Right lobe of liver (tissue), 6 donors: ENCODE measurements around the gene ANTXRL. TPM values are rescaled to one million over a fixed set of nuclear protein-coding genes. Genes with fewer than 3 reads are reported as not detected.
A peak's percentile ranks its signal among the peaks of the same experiment; 100 is the strongest.
"Not testable (repeated sequence)": the region's sequence is repeated elsewhere in the genome, so short reads cannot be mapped to it uniquely, and the experiment has no call there.

Experiments
- ATAC-seq, 4 donors: fragments of 200-7000 bp; cut with Tn5 transposase; one replicate each; pipeline ENCODE4 v1.9.1; 2020; ENCODE audit warnings: mild to moderate bottlenecking in 4 of 4, moderate library complexity in 4 of 4
- DNase-seq, 3 donors: peaks; one replicate each; pipeline ENCODE4 v3.0.0-alpha.2; 2020
- H3K27ac ChIP-seq, 3 donors: fragments of 200-600 bp; one replicate each; pipeline ENCODE4 v1.8.0; 2022
- H3K27me3 ChIP-seq, 2 donors: fragments of 200-600 bp; one replicate each; pipeline ENCODE4 v1.8.0; 2022
- H3K36me3 ChIP-seq, 4 donors: fragments of 200-600 bp; sonication (generic) in 1 of 4; one replicate each; pipeline versions ENCODE4 v1.5.1 to v1.8.0; 2017 to 2022; ENCODE audit warnings: control low read depth in 1 of 4
- H3K4me1 ChIP-seq, 4 donors: fragments of 200-600 bp; sonication (generic) in 1 of 4; one replicate each; pipeline versions ENCODE4 v1.5.1 to v1.8.0; 2017 to 2022; ENCODE audit warnings: control low read depth in 1 of 4
- H3K4me3 ChIP-seq, 3 donors: fragments of 200-600 bp; one replicate each; pipeline ENCODE4 v1.8.0; 2022
- H3K9me3 ChIP-seq, 4 donors: fragments of 200-600 bp; sonication (generic) in 1 of 4; one replicate each; pipeline versions ENCODE4 v1.5.1 to v1.8.0; 2017 to 2022; ENCODE audit warnings: control low read depth in 1 of 4
- POLR2A ChIP-seq: fragments of 450-650 bp; IDR thresholded peaks from one replicate; pipeline ENCODE4 v1.6.1; 2017; ENCODE audit warnings: antibody characterized with exemption, mild to moderate bottlenecking
- WGBS: methylation state at CpG from one replicate; pipeline ENCODE4 v1.1.6; 2018; ENCODE audit warnings: low coverage, low lambda C conversion rate; ENCODE audit not compliant: insufficient coverage; ENCODE audit errors: missing lambda C conversion rate; 5-methylcytosine and 5-hydroxymethylcytosine counted together
- intact Hi-C, 2 donors: fragments of 100-400 bp; cut with DNase I; formaldehyde crosslinking; loops; one replicate each; pipeline versions ENCODE4 v1.11.2 to v1.14.1; 2022
- total RNA-seq, 6 experiments: library from RNA; depleted of rRNA in 2 of 6; stranded (reverse); fragments of >200 nt in 2 of 6; fragmentation: NEBNext Ultra II Directional in 3 of 6; extraction: Animal tissue kit (Norgen Biotek cat#: 25700) in 3 of 6; gene quantifications; one replicate each; pipeline versions ENCODE4 v1.1.0 to v1.2.4, GENCODE V29; 2016 to 2023
- TF ChIP-seq, protein P1 (sequence below), 4 donors: fragments of 200-600 bp in 3 of 4; fragments of 450-650 bp in 1 of 4; IDR thresholded peaks; one replicate each; pipeline versions ENCODE4 v1.5.1 to v1.8.0; 2016 to 2022; ENCODE audit warnings: antibody characterized with exemption in 4 of 4, mild to moderate bottlenecking in 2 of 4
- donor health status: DM: no; HTN: yes; CAD: no.
- donor health status: DM: no; HTN: no; CAD: no.
- donor health status: DM: no; HTN: no; CAD: no.
- donor health status: DM: no; HTN: yes; CAD: no.
- donor health status: DM: no; HTN: yes; CAD: no.

ANTXRL gene
- total RNA-seq, 6 experiments from 2014 or later, result not detected

GRCh38 chr10:46247808-46248569 is 38.8 kb upstream of the ANTXRL start:
- no peak overlapping the region for H3K4me3 ChIP-seq

DNA sequence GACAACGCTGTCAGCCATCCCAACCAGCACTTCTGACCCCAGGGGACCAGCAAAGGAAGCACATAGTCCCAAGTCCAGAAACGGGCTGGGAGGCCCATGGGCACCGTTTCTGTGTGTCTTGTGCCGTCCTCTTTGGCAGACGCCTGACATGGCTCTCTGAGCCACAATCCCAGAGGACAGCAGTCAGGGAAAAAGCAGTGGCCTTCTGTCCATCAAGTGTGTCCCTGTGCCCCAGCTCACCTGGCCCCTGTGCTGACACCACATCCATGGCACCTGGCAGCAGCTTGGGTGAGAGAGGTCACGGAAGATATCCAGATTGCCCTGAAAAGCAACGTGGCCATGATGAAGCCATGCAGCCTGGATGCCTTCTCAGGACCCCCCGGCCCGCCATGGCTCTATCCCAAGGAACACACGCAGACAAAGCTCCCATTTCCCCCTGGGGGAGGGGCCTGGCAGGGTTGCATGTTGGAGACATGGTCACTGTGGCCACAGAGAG is 38.1 kb upstream of the ANTXRL start:
- Histone ChIP-seq H3K27ac (no peak overlapping the region), H3K27me3 (no peaks in the 10 kb centered on the region), H3K36me3 (no peaks in the 10 kb centered on the region), H3K4me3 (no peak overlapping the region), H3K4me1 (peaks cover 0 to 3% (median 0%) of the 10 kb centered on the region in 4 donors), H3K9me3 (no peaks in the 10 kb centered on the region)
- peak in 1 of 3 donors; percentile 42 for DNase-seq
- no peak for ATAC-seq
- intact Hi-C loops, result no loop called here
- 41% methylated on average over 3 of the region's 10 CpGs for WGBS
- no peak for TF ChIP-seq POLR2A
- TF ChIP-seq, protein P1, sequence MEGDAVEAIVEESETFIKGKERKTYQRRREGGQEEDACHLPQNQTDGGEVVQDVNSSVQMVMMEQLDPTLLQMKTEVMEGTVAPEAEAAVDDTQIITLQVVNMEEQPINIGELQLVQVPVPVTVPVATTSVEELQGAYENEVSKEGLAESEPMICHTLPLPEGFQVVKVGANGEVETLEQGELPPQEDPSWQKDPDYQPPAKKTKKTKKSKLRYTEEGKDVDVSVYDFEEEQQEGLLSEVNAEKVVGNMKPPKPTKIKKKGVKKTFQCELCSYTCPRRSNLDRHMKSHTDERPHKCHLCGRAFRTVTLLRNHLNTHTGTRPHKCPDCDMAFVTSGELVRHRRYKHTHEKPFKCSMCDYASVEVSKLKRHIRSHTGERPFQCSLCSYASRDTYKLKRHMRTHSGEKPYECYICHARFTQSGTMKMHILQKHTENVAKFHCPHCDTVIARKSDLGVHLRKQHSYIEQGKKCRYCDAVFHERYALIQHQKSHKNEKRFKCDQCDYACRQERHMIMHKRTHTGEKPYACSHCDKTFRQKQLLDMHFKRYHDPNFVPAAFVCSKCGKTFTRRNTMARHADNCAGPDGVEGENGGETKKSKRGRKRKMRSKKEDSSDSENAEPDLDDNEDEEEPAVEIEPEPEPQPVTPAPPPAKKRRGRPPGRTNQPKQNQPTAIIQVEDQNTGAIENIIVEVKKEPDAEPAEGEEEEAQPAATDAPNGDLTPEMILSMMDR (IDR thresholded peaks at IDR 0.05), result no peak

More at GRCh38 chr10:46247808-46248569, 38.8 kb upstream of the ANTXRL start:
- no peak for TF ChIP-seq POLR2A
- TF ChIP-seq, protein P1 (IDR thresholded peaks at IDR 0.05), result no peak
- ATAC-seq, result no peak
- Histone ChIP-seq H3K27ac (no peak overlapping the region), H3K9me3 (no peaks in the 10 kb centered on the region), H3K27me3 (no peaks in the 10 kb centered on the region), H3K4me1 (no peaks in the 10 kb centered on the region), H3K36me3 (no peaks in the 10 kb centered on the region)
- WGBS, result 60% methylated on average over 2 of the region's 14 CpGs
- intact Hi-C loops, result no loop called here
- peak in 1 of 3 donors; percentile 39 for DNase-seq

DNA sequence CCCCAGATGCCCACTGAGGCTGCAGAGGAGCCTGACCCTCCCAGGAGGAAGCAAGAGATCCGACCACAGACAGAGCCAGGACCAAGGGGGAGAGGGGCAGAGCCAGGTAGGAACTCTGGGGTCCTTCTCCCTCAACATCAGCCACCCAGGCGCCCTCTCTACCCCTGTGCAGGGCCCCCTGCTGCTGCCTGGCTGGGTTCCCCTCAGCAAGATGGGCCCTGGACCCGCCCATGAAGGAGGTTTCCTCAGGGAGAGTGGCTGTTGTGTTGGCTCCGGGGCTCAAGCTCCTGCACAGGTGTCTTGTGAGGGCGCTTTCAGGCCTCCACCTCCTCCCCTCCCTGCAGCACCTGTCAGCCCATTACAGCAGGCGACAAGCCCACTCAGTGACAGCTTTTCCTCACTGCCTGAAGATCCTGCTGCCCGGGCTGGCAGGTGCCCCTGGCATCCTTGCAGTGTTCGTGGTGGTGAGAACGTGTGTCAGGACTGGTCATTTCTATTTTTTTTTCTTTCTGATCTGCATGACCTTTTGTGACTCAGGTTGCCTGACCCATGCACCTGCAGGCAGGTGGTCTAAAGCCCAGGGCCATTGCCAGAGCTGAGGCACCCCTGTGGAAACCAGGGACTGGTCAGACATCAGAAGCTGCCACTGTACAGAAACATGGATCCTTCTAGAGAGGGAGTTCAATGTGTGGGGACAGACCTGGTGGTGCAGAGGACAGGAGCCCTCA is 37.0 kb upstream of the ANTXRL start:
- H3K4me3 ChIP-seq, H3K9me3 ChIP-seq, ATAC-seq, H3K4me1 ChIP-seq, H3K27ac ChIP-seq, intact Hi-C loops, H3K27me3 ChIP-seq, H3K36me3 ChIP-seq: not testable (repeated sequence)
- peak in 1 of 3 donors; percentile 42 for DNase-seq
- WGBS, result 80% methylated on average over 1 of the region's 9 CpGs

GRCh38 chr10:46250481-46250880 is 36.3 kb upstream of the ANTXRL start:
- H3K27me3 ChIP-seq, result no peaks in the 10 kb centered on the region
- 95% methylated on average over 3 of the region's 5 CpGs for WGBS
- no peak overlapping the region for H3K4me3 ChIP-seq
- no peak for TF ChIP-seq POLR2A
- TF ChIP-seq, protein P1 (IDR thresholded peaks at IDR 0.05), result no peak
- intact Hi-C loops, result no loop called here
- DNase-seq, result no peak
- no peak for ATAC-seq
- H3K36me3 ChIP-seq, result no peaks in the 10 kb centered on the region
- no peaks in the 10 kb centered on the region for H3K9me3 ChIP-seq
- H3K27ac ChIP-seq, result no peak overlapping the region
- H3K4me1 ChIP-seq, result peaks cover 0 to 11% (median 0%) of the 10 kb centered on the region in 4 donors
